Hypothalamus (tissue), 51 donors: ENCODE measurements around the gene NDC80.
"Not testable (repeated sequence)": the region's sequence is repeated elsewhere in the genome, so short reads cannot be mapped to it uniquely, and the experiment has no call there.

Source experiments
- DNase-seq, 51 donors: peaks; one replicate each; lab custom pipeline; 2025; lab: John Stamatoyannopoulos, UW

NDC80 gene

GRCh38 chr18:2617401-2617998 lies 46.1 kb downstream of the NDC80 start:
- DNase-seq, result no peak

DNA sequence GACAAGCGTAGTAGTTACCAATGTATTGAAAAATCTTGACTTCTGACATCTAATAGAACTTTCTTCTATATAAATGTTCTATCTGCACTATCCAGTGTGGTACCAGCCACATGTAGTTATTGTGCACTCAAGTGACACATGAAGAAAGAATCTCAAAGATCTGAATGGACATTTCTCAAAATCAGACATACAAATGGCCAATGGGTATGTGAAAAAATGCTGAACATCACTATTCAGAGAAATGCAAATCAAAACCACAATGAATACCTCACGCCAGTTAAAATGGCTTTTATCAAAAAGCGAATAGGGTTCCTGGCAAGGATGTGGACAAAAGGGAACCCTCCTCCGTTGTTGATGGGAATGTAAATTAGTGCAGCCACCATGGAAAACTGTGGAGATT lies 46.7 kb downstream of the NDC80 start:
- no peak for DNase-seq

GRCh38 chr18:2625217-2625616 lies 53.9 kb downstream of the NDC80 start:
- no peak for DNase-seq

DNA sequence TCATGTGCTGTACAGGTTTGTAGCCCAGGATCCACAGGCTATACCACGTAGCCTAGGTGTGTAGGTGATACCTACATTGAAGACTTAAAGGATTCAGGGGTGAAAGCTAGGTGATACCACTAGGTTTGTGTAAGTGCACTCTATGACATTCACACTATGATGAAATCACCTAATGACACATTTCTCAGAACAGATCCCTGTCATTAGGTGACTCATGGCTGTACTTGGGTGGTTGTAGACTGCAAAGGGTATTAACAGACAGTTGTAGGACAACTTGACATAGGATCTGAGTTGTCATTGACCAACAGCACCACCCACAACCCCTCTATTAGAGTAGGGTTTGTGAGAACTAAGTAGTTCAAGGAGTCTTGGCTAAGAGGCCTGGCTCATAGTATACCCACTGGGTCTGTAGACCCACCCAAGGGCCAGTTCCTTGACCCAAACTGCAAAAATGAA lies 56.5 kb downstream of the NDC80 start:
- DNase-seq, result no peak

GRCh38 chr18:2629003-2629402 lies 57.6 kb downstream of the NDC80 start:
- DNase-seq, result no peak

- DNase-seq, result no peak
Measured at GRCh38 chr18:2635586-2635985, 64.2 kb downstream of the NDC80 start.

DNA sequence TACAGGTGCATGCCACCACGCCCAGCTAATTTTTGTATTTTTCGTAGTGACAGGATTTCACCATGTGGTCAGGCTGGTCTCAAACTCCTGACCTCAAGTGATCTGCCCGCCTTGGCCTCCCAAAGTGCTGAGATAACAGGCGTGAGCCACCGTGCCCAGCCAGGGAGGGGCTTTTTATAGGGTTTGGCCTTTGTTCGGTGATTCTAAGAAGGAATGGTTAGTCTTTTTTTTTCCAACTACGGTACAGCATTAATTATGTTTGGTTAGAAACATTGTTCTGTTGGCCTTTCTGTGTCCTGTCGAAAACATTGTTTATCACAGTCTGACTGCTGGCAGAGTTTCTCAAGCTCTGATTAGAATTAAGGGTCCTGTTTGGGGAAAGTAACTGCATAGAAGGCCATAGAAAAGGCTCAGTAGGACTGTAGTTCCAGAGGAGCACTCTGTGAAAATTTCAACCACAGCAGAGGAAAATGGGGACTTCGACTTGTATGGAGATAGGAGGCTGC lies 64.8 kb downstream of the NDC80 start:
- no peak for DNase-seq

- DNase-seq, result no peak
Measured at GRCh38 chr18:2641638-2642037, 70.3 kb downstream of the NDC80 start.

DNA sequence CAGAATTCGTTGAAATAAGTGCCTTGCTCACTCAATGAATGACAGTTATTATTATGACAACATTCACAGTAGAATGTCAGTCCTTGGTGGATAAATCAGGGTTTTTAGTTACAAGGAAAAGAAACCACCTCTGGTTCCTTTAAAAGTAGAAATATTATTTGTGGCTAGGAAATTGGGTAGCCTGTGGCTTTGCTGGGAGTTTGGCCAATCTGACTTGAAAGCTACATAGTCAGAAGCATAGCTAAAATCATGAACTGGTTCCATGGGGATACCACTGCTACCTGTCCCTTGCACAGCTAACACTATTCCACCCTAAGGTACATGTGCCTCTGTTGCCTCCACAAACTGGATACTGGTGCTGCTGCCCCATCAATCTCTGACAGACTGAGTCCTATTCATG lies 71.4 kb downstream of the NDC80 start:
- no peak for DNase-seq

GRCh38 chr18:2644535-2644934 lies 73.2 kb downstream of the NDC80 start:
- DNase-seq, result no peak

- no peak for DNase-seq
Measured at GRCh38 chr18:2651981-2652380, 80.6 kb downstream of the NDC80 start.

DNA sequence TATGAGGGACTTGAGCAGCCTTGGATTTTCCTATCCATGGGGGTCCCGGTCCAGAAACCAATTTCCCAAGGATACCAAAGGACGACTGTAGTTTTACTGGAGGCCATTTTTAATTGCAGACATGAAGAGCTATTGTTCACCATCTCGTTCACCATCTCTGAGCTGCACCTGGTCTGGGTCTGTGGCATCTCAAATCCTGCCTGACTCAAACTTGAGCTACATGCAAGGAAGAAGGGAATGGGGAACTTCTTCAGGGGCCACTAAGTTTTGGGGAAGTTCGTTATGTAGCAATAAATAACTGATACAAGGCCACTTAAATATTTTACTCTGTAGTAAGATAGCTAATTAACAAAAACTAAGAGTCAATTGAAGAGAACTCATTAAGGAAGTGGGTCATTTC lies 82.1 kb downstream of the NDC80 start:
- no peak for DNase-seq

DNA sequence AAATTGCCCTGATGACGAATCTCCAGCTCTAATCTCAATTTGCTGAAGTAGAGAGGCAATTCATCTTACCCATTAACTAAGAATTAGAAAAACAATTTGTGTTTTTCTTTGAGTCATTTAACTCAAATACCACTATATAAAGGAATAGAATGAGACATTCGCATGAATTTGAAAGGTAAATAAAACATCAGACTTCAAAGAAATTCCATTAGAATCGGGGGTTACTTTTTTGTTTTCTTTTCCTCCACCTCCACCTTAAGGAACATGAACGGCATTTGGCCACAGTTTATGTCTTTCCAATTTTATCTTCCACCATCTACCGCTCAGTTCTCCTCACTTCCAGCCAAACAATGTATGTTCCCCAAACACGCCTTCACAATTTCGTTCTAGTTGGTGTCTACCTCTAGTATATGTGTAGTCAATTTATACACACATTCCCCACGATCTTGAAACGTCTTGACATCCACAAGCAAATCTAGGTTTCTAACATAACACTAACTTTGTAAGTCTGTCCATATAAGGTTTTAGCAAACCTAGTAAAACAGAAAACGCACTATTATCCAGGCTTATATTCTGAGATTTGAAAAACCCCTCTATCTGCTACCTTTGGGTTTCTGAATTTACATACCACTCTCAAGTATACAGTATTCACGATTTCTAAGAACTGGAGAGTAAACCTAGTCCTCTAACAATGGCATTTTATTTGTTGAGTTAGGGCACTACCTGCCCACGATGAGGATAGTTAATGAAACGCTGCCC lies 83.0 kb downstream of the NDC80 start:
- no peak for DNase-seq

DNA sequence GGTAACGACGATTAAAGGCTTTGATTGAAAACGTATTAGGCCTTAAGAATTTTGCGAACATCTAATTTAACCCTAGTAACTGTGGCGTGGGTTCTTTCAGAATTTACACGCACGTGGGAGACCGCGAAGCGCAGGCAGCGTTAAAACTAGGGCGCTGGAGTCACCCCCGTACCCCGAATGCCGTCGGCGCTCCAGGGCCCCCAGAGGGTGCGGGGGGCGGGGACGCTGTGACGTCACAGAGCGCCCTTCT lies 83.5 kb downstream of the NDC80 start:
- DNase-seq, result peak in 4 of 51 donors; percentile 21 to 65 (median 46)

- peak; percentile 18 to 95 (median 80) for DNase-seq
Measured at GRCh38 chr18:2655178-2655953, 84.0 kb downstream of the NDC80 start, which contains the start of gene SMCHD1. SMCHD1 (plus strand) TSS chr18:2655726; CDS start chr18:2656076, 350 bp downstream.

DNA sequence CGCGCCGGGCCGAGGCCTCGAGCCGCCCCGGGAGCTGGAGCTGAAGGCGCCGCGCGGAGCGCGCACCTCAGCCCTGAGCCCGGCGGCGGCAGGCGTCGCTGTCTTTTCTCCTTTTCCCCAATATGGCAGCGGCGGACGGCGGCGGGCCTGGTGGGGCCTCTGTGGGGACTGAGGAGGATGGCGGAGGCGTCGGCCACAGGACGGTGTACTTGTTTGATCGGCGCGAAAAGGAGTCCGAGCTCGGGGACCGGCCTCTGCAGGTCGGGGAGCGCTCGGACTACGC lies 84.5 kb downstream of the NDC80 start:
- DNase-seq, result peak in 12 of 51 donors; percentile 29 to 74 (median 57)

DNA sequence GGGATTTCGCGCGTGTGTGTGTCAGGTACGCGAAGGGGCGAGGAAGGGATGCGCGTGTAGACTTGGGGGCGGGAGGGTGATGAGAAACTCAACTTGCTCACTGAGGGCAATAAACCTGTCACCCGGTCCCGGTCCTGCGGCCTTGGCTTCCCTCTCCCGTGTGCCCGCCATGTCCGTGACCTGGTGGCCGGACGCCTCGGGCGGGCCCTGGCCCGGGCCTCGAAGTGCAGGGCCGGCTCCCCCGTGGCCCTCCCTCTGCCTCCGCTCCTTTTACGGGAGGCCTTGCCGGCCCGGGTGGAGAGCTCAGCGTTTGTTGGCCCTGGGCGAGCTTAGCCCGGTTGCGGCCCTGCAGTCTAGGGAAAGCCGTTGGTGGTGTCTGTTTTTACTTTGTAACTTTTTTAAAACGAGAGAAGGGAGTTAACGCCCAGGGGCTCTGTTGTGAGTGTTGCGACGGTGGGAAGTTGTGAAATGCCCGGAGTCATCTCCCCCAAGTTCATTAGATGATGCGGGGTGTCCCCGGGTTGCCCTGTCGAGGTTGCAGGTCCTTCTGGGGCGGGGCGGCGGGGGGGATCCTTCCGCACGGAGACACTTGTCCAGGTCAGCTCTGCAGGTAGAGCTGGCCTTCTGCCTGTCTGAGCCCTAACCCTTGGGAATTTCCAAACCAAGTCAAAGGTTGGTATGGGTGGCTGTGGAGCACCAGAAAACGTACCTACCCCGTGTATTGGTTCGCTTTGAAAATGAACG lies 85.1 kb downstream of the NDC80 start:
- peak in 28 of 51 donors; percentile 10 to 55 (median 34) for DNase-seq

- no peak for DNase-seq
Measured at GRCh38 chr18:2656981-2657512, 85.7 kb downstream of the NDC80 start.

DNA sequence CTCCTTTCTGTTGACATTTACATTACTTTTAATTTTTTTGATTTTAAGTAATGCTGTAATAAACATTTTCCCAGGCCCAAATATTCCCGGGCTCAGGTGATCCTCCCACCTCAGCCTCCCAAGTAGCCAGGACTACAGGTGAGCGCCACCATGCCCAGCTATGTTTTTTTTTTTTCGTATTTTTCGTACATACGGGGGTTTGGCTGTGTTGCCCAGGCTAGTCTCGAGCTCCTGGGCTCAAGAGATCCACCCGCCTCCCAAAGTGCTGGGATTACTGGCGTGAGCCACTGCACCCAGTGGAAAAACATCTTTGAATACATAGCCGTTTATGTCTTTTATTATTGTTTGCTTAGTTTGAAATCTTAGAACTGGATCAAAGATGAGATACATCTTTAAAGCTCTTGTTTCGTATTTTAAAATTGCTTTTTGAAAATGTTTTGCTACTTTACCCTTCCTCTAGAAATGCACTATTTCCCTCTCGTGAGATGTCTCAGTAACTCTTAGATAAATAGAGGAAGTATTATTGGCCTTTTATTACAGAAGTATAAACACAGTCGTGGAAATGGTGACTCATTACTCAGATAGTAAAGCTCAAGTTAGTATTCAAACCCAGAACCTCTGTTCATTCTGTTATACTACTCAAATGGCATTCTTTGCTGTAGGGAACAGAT lies 86.6 kb downstream of the NDC80 start:
- DNase-seq, result no peak

- DNase-seq, result not testable (repeated sequence)
Measured at GRCh38 chr18:2660849-2661248, 89.5 kb downstream of the NDC80 start.
